AG10803 (cell line): ENCODE measurements around the gene VWA3B.

Source experiments
- DNase-seq: peaks from one replicate; pipeline ENCODE4 v3.0.0; 2010; ENCODE audit warnings: low read depth
- H3K4me3 ChIP-seq: 2 replicates; pipeline ENCODE4 v1.5.1; 2011; ENCODE audit warnings: mild to moderate bottlenecking, low read length, control low read depth
- TF ChIP-seq, protein P1 (sequence below): conservative IDR thresholded peaks from 2 replicates; pipeline ENCODE4 v1.5.1; 2011; ENCODE audit warnings: mild to moderate bottlenecking, low read length, control low read depth, inconsistent platforms

Gene VWA3B

DNA sequence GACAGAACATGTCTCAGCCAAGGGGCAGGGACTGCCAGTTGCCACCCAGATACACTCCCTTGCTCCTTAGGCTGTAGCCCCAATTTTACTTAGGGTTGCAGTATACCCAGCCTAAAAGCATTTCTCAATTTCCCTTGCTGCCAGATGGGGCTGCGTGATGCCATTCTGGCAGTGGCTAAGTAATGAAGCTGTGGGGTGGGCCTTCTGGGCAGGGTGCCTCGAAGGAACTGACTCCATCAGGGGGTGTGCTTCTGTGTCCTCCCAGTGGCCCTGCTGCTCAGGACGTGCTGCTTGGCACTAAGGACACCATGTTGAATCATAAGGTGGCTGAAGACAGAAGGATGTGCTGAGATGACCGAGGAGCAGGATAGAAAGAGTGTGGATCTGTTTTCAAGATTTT, 74.2 kb downstream of the VWA3B start:
- no peak overlapping the region for H3K4me3 ChIP-seq
- DNase-seq = no peak
- TF ChIP-seq, protein P1, sequence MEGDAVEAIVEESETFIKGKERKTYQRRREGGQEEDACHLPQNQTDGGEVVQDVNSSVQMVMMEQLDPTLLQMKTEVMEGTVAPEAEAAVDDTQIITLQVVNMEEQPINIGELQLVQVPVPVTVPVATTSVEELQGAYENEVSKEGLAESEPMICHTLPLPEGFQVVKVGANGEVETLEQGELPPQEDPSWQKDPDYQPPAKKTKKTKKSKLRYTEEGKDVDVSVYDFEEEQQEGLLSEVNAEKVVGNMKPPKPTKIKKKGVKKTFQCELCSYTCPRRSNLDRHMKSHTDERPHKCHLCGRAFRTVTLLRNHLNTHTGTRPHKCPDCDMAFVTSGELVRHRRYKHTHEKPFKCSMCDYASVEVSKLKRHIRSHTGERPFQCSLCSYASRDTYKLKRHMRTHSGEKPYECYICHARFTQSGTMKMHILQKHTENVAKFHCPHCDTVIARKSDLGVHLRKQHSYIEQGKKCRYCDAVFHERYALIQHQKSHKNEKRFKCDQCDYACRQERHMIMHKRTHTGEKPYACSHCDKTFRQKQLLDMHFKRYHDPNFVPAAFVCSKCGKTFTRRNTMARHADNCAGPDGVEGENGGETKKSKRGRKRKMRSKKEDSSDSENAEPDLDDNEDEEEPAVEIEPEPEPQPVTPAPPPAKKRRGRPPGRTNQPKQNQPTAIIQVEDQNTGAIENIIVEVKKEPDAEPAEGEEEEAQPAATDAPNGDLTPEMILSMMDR = no peak

DNA sequence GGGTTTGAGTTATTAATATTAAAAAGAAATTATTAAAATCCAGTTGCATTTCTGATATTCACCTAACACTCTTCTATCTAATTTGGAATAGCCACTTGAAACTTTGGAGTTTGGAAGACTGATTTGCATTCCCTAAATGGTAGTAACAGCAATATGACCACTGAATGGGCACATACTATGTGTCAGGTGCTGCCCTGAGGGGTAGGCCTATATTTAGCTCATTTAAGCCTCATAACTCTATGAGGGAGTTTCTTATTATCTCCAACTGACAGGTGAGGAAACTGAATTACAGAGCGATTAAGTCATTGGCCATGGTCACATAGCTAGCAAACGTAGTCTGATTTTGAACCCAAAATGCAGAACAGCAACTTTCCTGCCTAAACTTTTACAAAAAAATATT, 77.3 kb downstream of the VWA3B start:
- H3K4me3 ChIP-seq = no peak overlapping the region
- DNase-seq = no peak
- TF ChIP-seq, protein P1 = no peak

DNA sequence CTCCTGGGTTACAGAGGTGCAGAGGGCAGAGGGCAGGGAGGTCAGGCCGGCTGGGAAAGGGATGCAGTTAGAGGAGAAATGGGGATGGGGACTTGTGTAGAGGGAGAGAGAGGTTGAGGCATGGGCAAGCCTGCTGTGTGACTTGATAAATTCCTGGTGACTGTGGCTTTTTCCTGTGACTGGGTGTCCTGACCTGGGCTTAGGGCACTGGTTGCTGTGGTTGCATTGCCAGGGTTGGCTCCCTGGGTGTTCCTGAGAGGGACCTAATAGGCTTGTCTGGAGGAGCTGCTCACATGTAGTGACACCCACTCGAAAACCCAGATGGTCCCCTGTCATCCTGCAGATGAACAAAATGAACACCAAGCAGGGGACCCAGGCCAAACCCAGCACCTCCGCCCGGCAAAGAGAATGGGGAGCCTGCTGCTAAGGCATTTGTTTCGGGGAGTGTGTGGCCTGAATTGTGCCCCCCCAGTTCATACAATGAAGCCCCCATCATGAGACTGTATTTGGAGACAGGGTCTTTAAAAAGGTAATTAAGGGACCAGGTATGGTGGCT, 78.6 kb downstream of the VWA3B start:
- DNase-seq = no peak
- TF ChIP-seq, protein P1 = no peak
- no peak overlapping the region for H3K4me3 ChIP-seq

DNA sequence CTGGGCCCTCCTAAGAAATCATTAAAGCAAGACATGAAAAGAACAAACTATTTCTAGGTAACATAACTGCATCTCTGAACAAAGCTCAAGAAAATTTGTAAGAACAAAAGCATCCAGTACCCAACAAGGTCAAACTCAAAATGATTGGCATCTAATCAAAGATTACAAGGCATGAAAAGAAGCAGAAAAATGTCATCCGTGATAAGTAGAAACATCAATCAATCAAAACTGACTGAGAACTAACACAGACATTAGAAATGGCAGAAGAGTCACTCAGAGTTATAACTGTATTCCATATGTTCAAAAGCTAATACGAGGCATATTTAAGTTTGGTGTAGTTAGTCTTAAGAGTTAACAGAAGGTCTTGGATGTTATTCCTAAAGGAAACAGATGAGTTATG, 80.9 kb downstream of the VWA3B start:
- no peak for DNase-seq
- H3K4me3 ChIP-seq = no peak overlapping the region

DNA sequence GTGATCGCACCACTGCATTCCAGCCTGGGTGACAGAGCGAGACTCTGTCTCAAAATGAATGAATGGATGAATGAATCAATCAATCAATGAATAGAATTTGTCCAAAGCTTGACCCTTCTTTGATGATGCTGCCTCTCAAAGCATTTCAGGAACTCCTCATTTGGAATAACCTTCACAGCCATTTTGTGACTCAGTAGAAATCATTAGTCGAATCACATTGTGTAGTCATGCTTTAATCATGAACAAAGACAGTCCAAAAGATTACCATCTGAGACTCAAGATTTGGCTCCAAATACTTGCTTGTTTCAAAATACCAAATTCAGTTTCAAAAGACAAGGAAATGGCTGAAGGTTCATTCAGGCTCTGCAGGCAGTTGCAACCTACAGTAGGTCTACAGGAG, 83.1 kb downstream of the VWA3B start:
- TF ChIP-seq, protein P1 = no peak
- H3K4me3 ChIP-seq = no peak overlapping the region
- no peak for DNase-seq

More for the DNA sequence above, 80.9 kb downstream of the VWA3B start:
- TF ChIP-seq, protein P1 = no peak

DNA sequence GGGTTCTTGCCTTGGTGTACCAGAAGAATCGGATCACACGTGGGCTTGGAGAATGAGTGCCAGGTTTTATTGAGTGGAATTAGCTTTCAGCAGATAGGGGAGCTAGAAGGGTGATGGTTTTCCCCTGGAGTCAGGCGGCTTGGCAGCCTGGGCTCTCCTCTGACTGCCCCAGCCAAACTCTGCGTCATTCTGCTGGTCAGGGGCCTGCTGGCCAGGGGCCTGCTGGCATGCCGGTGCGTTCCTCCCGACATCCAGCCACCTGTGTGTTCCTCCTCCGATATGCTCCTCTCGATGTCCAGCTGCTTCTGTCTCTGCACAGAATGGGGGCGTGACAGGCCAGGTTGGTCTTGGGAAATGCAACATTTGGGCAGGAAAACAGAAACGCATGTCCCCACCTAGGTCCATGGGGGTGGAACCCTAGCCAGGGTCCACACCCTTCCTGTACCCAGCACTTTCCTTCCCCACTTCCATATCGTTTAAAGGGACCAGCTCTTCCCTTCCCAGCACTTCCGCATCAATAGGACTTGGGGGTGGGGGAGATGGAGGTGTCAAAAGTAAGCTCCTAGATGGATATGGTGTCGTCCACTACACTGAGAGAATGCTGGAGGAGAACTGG, 85.3 kb downstream of the VWA3B start:
- no peak for DNase-seq
- TF ChIP-seq, protein P1 = no peak
- no peak overlapping the region for H3K4me3 ChIP-seq

DNA sequence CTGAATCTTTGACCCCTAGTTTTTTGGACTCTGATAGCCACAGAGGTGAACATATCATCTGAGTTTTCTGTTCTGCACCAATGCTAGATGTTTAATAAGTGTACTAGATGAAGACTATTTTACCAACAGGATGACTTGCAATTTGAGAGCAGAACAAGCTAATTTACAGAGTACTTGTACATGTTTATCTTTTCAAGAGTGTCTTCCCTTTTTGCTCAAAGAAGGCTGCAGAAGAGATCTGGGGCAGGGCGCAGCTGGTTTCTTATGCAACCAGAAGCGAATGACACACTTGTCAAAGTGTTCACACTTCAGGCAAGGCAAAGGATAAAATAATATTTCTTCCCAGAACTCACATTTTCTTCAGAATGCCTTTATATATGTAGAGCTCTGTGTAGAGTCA, 86.0 kb downstream of the VWA3B start:
- TF ChIP-seq, protein P1 = no peak
- no peak overlapping the region for H3K4me3 ChIP-seq
- no peak for DNase-seq
